PC-3 (cell line): Measurements from ENCODE around the gene BASP1. TPM values are rescaled to one million over a fixed set of nuclear protein-coding genes. Genes with fewer than 3 reads are reported as not detected.

ENCODE experiments used
- ATAC-seq: fragments of 200-7000 bp; cut with Tn5 transposase; 2 replicates; pipeline ENCODE4 v1.9.1; 2020; ENCODE audit warnings: mild to moderate bottlenecking, moderate library complexity
- BruUV-seq: library from RNA; stranded (reverse); fragments of 400-500 nt; replicated peaks from 2 replicates; lab custom pipeline; 2021; lab: Mats Ljungman, UMichigan
- CTCF ChIA-PET: fragments of 300-600 bp; sonication (Branson Sonifier 250); formaldehyde crosslinking; loops from one replicate; lab custom pipeline; 2022; ENCODE audit warnings: antibody characterized with exemption; lab: Charles Lee
- POLR2A ChIA-PET: fragments of 300-600 bp; sonication (Branson Sonifier 250); formaldehyde crosslinking; loops from one replicate; lab custom pipeline; 2022; ENCODE audit warnings: antibody characterized with exemption; ENCODE audit not compliant: unreplicated experiment; lab: Charles Lee
- DNase-seq: peaks from one replicate; pipeline ENCODE4 v3.0.0-alpha.2; 2015
- H2AFZ ChIP-seq: fragments of 300-600 bp; sonication (generic); 2 replicates; pipeline ENCODE4 v1.6.0; 2016; ENCODE audit warnings: antibody characterized with exemption, low read length
- H3F3A ChIP-seq: fragments of 300-600 bp; sonication (generic); one replicate; pipeline ENCODE4 v1.6.0; 2017; ENCODE audit warnings: antibody characterized with exemption, low read length, control low read depth, mild to moderate bottlenecking; ENCODE audit not compliant: unreplicated experiment
- H3K27ac ChIP-seq: fragments of 300-600 bp; sonication (generic); 2 replicates; pipeline ENCODE4 v1.5.1; 2016; ENCODE audit warnings: mild to moderate bottlenecking, low read length
- H3K27me3 ChIP-seq: fragments of 300-600 bp; sonication (generic); 2 replicates; pipeline ENCODE4 v1.6.1; 2016; ENCODE audit warnings: low read length, mixed read lengths
- H3K36me3 ChIP-seq: fragments of 300-600 bp; sonication (generic); 2 replicates; pipeline ENCODE4 v1.6.1; 2016; ENCODE audit warnings: low read depth, mixed run types, low read length, mixed read lengths
- H3K4me1 ChIP-seq: fragments of 300-600 bp; sonication (generic); 2 replicates; pipeline ENCODE4 v1.5.1; 2016; ENCODE audit warnings: low read length; ENCODE audit not compliant: insufficient read depth
- H3K4me2 ChIP-seq: fragments of 300-600 bp; sonication (generic); 2 replicates; pipeline ENCODE4 v1.6.0; 2016; ENCODE audit warnings: low read length
- H3K4me3 ChIP-seq: fragments of 300-600 bp; sonication (generic); 2 replicates; pipeline ENCODE4 v1.5.1; 2016; ENCODE audit warnings: mild to moderate bottlenecking, low read length, mixed read lengths
- H3K79me2 ChIP-seq: fragments of 300-600 bp; sonication (generic); 2 replicates; pipeline ENCODE4 v1.6.1; 2017; ENCODE audit warnings: low read length, mixed read lengths
- H3K9ac ChIP-seq: fragments of 300-600 bp; sonication (generic); 2 replicates; pipeline ENCODE4 v1.6.0; 2016; ENCODE audit warnings: mild to moderate bottlenecking, low read length
- H3K9me2 ChIP-seq: fragments of 300-600 bp; sonication (generic); replicated peaks from 2 replicates; pipeline ENCODE4 v1.6.1; 2016; ENCODE audit warnings: mixed run types, low read length, mixed read lengths
- H3K9me3 ChIP-seq: fragments of 300-600 bp; sonication (generic); 2 replicates; pipeline ENCODE4 v1.6.1; 2016; ENCODE audit warnings: low read length, mixed read lengths
- H4K20me1 ChIP-seq: fragments of 300-600 bp; sonication (generic); 2 replicates; pipeline ENCODE4 v1.6.1; 2016; ENCODE audit warnings: low read length, mixed read lengths
- CTCF ChIP-seq: fragments of 300-600 bp; sonication (generic); conservative IDR thresholded peaks from 2 replicates; pipeline ENCODE4 v1.5.1; 2017; ENCODE audit warnings: antibody characterized with exemption, low read depth, mild to moderate bottlenecking, low read length
- EZH2 ChIP-seq: fragments of 300-600 bp; sonication (generic); IDR thresholded peaks from one replicate; pipeline ENCODE4 v1.6.1; 2017; ENCODE audit warnings: antibody characterized with exemption, mild to moderate bottlenecking, low read length; ENCODE audit not compliant: unreplicated experiment
- EZH2phosphoT487 ChIP-seq: fragments of 300-600 bp; sonication (generic); IDR thresholded peaks from 2 replicates; pipeline ENCODE4 v1.6.1; 2018; ENCODE audit warnings: mild to moderate bottlenecking, antibody characterized with exemption, low read length, borderline replicate concordance
- intact Hi-C: fragments of 100-400 bp; cut with micrococcal nuclease; formaldehyde crosslinking; loops from 2 replicates; pipeline ENCODE4 v1.9.0; 2023
- total RNA-seq: library from RNA; depleted of rRNA; stranded (reverse); fragments of >200 nt; gene quantifications from 2 replicates; pipeline ENCODE4 v1.2.3, GENCODE V29; 2014

The BASP1 gene
- total RNA-seq, 1 experiment from 2014 or later = 169 TPM

- no peak for ATAC-seq
- H3K79me2 ChIP-seq = peaks cover 15% of the 10 kb centered on the region
- POLR2A ChIA-PET = no interaction called here
- DNase-seq = no peak
- intact Hi-C loops = no loop called here
- no peaks in the 10 kb centered on the region for H3K9me3 ChIP-seq
- no peak overlapping the region for H3K4me3 ChIP-seq
- H4K20me1 ChIP-seq = no peaks in the 10 kb centered on the region
- TF ChIP-seq EZH2phosphoT487 (no peak), EZH2 (no peak), CTCF (no peak)
- H3K4me1 ChIP-seq = no peaks in the 10 kb centered on the region
- BruUV-seq = no TSS peak
- H3K36me3 ChIP-seq = peaks cover 36% of the 10 kb centered on the region
- H3K9me2 ChIP-seq = no peaks in the 10 kb centered on the region
- no peak overlapping the region for H3K4me2 ChIP-seq
- CTCF ChIA-PET = no interaction called here
- no peak overlapping the region for H3K9ac ChIP-seq
- no peak overlapping the region for H3K27ac ChIP-seq
- H2AFZ ChIP-seq = no peak overlapping the region
- H3F3A ChIP-seq = peaks cover 7% of the 10 kb centered on the region
- no peaks in the 10 kb centered on the region for H3K27me3 ChIP-seq
Observed at GRCh38 chr5:17277907-17278306, 60.5 kb downstream of the BASP1 start.

- Histone ChIP-seq H3K36me3 (peaks cover 36% of the 10 kb centered on the region), H3K27me3 (no peaks in the 10 kb centered on the region), H3F3A (peaks cover 7% of the 10 kb centered on the region), H3K4me1 (no peaks in the 10 kb centered on the region), H3K27ac (no peak overlapping the region), H3K9me3 (no peaks in the 10 kb centered on the region), H3K79me2 (peaks cover 6% of the 10 kb centered on the region; the same call in 1 of the 2 replicates), H3K9ac (no peak overlapping the region), H3K4me2 (no peak overlapping the region), H2AFZ (no peak overlapping the region), H3K9me2 (no peaks in the 10 kb centered on the region), H4K20me1 (no peaks in the 10 kb centered on the region), H3K4me3 (no peak overlapping the region)
- intact Hi-C loops = no loop called here
- ChIA-PET CTCF (no interaction called here), POLR2A (no interaction called here)
- DNase-seq (no peak), ATAC-seq (no peak)
- no TSS peak for BruUV-seq
- TF ChIP-seq EZH2 (no peak), EZH2phosphoT487 (no peak)
Observed at GRCh38 chr5:17278931-17279330, 61.5 kb downstream of the BASP1 start.

GRCh38 chr5:17279487-17279886 lies 62.1 kb downstream of the BASP1 start:
- Histone ChIP-seq H3K9ac (no peak overlapping the region), H3K4me2 (no peak overlapping the region), H3K27me3 (no peaks in the 10 kb centered on the region), H2AFZ (no peak overlapping the region), H3K4me1 (no peaks in the 10 kb centered on the region), H3K9me3 (no peaks in the 10 kb centered on the region), H3K79me2 (peaks cover 1% of the 10 kb centered on the region; the same call in 1 of the 2 replicates), H4K20me1 (no peaks in the 10 kb centered on the region), H3F3A (peaks cover 7% of the 10 kb centered on the region), H3K9me2 (no peaks in the 10 kb centered on the region), H3K27ac (no peak overlapping the region), H3K36me3 (peaks cover 36% of the 10 kb centered on the region), H3K4me3 (no peak overlapping the region)
- ChIA-PET POLR2A (no interaction called here), CTCF (no interaction called here)
- TF ChIP-seq CTCF (no peak), EZH2 (no peak), EZH2phosphoT487 (no peak)
- BruUV-seq = no TSS peak
- no peak for DNase-seq
- ATAC-seq = no peak
- intact Hi-C loops = no loop called here
